ENCODE data around the gene DHX57.

DNA sequence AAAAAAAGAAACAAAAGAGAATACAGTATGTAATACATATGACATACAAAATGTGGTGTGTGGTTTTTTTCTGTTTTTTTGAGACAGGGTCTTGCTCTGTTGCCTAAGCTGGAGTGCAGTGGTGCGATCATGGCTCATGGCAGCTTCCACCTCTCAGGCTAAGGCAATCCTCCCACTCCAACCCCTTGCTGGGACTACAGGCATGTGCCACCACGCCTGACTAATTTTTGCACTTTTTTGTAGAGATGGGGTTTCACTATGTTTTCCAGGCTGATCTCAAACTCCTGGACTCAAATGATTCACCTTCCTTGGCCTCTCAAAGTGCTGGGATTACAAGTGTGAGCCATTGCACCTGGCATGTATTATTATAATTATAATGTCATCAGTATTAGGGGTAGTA lies 38.9 kb downstream of the DHX57 start:
- no peak for TF ChIP-seq POLR2A (IDR thresholded peaks at IDR 0.05; ENCODE audit: low read depth, low read length)
- TF ChIP-seq POLR2AphosphoS5 (IDR thresholded peaks at IDR 0.05; ENCODE audit: low read depth, low read length): no peak
